ENCODE measurements around the gene DLG2. TPM values are rescaled to one million over a fixed set of nuclear protein-coding genes. Genes with fewer than 3 reads are reported as not detected.
"Not testable (repeated sequence)": the region's sequence is repeated elsewhere in the genome, so short reads cannot be mapped to it uniquely, and the experiment has no call there.

Gene DLG2
- polyA plus RNA-seq, 4 donors: 6.8 to 14.7 (median 13.2) TPM

DNA sequence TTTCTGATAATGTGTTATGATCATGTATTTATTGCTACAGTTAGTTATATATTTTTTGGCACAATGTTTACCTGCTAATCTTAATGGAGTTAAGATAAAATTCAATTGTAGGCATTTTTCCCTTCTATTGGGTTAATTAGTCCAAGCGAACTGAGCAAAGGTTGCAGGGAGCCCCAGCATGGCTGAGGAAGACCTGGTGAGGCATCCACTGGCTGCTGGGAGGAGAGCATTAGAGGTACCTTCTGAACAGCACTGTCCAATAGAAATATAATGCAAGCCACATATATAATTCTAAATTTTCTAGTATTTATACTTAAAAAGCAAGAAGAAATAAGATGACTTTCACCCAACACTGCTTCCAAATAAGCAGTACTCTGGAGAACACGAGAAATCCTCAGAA, 19.9 kb upstream of the DLG2 start:
- DNase-seq (ENCODE audit: low read depth in 4 of 4, low spot score in 3 of 4): no peak

DNA sequence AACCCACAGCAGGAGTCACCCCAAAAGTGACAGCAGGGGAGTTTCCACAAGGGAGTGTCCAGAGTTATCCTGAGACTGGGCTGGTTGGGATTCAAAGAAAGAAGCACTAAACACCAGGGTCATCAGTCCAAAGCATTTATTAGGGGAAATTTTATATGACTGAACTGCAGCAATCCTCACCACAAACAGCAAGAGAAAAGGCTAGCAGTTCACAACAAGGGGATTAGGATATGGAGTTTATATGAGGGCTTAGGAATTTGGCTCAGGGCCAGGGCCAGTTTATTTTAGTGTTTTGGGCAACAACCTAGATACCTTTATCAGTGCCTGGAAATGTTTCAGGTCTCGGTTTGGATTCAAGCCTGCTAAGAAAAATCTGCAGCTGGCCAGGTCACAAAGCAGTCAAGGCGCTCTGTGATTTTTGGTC, 16.1 kb upstream of the DLG2 start:
- DNase-seq (ENCODE audit: low read depth in 4 of 4, low spot score in 3 of 4): no peak

DNA sequence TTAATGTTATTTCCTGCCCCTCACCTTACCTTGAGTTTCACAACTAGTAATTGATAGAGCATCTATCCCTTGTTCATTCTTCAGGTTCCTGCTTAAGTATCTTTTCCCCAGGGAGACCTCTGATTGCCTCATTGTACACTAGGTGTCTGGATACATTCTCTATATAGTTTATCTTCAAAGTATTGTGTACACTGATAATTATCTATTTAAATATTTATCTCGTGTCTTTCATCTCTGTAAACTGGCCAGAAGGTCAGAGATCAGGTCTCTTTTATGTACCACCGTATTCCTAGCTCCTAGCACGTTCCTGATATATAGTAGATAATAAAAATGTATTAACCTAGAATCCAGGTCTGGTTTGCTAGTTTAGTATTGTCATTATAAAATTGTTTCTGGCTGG, 7.6 kb upstream of the DLG2 start:
- DNase-seq (ENCODE audit: low read depth in 4 of 4, low spot score in 3 of 4): no peak

DNA sequence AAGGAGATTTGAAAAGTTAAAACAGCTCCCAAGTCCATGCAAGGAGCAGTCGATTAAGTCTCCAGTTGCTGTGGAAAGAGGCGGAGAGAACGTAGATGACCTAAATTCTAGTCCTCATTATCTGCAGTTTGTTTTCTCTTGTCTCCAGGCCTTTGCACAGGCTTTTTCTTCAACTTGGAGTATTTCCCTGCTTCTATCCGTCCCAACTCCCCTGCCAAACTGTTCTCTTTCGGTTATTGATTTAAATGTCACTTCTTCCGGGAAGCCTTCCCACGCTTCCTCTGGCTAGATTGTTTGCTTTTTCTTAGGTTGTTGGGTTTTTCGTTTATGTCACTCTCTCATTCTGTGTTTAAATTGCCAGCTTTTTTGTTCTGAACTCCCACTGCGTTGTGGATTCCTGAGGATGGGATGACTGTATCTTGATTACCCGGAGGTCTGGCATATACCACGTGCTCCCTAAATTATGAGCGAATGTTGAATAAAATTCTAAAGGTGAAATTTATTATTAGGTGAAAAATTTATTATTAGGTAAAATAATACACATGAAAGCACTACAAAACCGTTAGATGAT, 1.7 kb upstream of the DLG2 start:
- DNase-seq (ENCODE audit: low read depth in 4 of 4, low spot score in 3 of 4): no peak

DNA sequence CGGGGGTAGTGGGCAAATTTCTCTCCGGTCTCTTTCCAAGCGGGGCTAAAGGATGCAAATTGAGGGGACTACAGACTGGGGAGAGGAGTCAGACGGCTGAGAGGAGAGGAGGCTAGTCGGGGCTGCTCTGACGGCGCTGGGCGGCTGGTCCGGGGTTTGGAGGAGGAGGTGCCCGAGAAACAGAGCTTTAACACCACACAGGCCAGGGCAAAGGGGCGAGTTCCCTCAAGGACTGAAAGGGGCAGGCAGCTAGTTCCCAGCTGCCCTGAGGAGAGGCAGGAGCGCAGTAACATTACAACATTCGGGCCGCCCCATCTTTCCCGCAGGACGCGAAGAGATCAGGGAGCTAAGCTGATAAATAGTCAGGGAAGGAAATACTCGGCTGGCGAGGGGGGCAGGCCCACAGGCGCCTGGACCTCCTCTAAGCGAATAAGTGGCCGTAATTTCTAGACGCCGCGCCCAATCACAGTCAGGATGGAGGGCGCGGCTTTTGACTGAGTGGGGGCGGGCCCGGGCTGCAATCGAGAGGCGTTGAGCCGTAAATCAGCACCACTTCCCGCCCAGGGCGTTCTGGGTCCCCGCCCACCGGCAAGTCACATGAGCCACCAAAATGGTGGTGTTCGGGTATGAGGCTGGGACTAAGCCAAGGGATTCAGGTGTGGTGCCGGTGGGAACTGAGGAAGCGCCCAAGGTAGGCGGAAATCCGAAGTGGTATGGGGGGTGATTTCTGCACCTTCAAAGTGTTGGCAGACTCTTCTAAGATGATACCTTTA, 1.0 kb upstream of the DLG2 start, which contains the start of gene TMEM126B:
Gene TMEM126B (plus strand): TSS at position 596 of the 773 bp plus-strand sequence. CDS start 15 bp downstream, at position 611.
- DNase-seq (ENCODE audit: low read depth in 4 of 4, low spot score in 3 of 4): peak; percentile 89 to 95 (median 94)

DNA sequence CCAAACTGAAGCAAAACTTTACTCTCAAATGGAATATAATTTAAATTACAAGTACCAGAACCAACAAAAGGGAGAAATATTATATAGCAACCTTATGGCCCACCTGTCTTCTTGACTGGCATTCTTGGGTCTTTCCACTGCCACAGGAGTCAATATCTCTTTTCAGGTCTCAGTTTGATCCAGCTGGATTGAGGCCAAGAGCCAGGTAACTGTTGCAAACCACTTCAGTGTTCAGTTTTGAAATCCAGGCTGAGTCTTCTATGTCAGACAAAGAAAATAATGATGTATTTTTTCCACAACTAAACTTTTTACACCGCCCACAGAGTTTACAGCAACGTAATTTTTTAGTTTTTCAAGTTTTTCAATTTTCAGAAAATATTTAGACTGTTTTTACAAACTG, 648 bp downstream of the DLG2 start:
- no peak for DNase-seq (ENCODE audit: low read depth in 4 of 4, low spot score in 3 of 4)

DNA sequence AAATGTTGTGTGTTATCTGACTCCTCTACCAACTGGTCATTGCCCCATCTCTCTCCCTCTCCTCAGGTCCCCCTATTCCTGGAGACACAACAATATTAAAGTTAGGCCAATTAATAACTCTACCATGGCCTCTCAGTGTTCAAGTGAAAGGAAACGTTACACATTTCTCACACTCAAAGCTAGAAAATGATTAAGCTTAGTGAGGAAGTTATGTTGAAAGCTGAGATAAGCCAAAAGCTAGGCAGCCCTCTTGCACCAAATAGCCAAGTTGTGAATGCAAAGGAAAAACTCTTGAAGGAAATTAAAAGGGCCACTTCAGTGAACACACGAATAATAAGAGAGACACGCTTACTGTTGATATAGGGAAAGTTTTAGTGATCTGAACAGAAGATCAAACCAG, 6.9 kb downstream of the DLG2 start:
- DNase-seq (ENCODE audit: low read depth in 4 of 4, low spot score in 3 of 4): no peak

DNA sequence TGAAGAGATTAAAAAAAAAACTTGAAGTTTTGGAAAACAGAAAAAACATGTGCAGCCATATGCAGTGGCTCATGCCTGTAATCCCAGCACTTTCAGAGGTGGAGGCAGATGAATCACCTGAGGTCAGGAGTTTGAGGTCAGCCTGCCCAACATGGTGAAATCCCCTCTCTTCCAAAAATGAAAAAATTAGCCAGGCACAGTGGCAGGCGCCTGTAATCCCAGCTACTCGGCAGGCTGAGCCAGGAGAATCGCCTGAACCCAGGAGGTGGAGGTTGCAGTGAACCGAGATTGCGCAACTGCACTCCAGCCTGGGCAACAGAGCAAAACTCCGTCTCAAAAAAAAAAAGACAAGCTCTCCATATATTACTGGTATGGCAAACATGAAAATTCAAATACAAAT, 7.6 kb downstream of the DLG2 start:
- DNase-seq (ENCODE audit: low read depth in 4 of 4, low spot score in 3 of 4): no peak

DNA sequence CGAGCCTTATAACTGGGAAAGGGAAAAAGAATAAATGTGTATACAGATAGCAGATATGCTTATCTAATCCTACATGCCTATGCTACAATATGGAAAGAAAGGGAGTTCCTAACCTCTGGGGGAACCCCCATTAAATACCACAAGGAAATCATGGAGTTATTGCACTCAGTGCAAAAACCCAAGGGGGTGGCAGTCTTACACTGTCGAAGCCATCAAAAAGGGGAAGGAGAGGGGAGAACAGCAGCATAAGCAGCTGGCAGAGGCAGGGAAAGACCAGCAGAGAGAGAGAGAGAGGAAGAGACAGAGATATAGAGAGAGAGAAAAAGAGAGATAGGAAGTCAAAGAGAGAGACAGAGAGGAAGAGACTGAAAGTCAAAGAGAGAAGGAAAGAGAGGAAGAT, 15.5 kb downstream of the DLG2 start:
- DNase-seq (ENCODE audit: low read depth in 4 of 4, low spot score in 3 of 4): not testable (repeated sequence)

DNA sequence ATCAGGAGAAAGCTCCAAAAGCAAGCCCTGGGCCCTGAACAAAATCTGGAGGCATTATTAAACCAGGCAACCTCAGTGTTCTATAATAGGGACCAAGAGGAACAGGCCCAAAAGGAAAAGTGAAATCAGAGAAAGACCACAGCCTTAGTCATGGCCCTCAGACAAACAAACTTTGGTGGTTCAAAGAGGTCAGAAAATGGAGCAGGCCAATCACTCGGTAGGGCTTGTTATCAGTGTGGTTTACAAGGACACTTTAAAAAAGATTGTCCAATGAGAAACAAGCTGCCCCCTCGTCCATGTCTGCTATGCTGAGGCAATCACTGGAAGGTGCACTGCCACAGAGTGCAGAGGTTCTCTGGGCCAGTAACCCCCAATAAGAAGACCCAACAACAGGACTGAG, 17.9 kb downstream of the DLG2 start:
- not testable (repeated sequence) for DNase-seq (ENCODE audit: low read depth in 4 of 4, low spot score in 3 of 4)

DNA sequence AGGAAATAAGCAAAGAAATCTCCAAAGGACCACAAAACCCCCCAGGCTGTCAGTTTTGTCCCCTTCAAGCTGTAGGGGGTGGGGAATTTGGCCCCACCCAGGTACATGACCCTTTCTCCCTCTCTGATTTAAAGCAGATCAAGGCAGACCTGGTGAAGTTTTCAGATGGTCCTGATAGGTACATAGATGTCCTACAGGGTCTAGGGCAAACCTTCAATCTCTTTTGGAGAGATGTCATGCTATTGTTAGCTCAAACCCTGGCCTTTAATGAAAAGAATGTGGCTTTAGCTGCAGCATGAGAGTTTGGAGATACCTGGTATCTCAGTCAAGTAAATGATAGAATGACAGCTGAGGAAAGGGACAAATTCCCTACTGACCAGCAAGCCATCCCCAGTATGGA, 18.5 kb downstream of the DLG2 start:
- not testable (repeated sequence) for DNase-seq (ENCODE audit: low read depth in 4 of 4, low spot score in 3 of 4)

DNA sequence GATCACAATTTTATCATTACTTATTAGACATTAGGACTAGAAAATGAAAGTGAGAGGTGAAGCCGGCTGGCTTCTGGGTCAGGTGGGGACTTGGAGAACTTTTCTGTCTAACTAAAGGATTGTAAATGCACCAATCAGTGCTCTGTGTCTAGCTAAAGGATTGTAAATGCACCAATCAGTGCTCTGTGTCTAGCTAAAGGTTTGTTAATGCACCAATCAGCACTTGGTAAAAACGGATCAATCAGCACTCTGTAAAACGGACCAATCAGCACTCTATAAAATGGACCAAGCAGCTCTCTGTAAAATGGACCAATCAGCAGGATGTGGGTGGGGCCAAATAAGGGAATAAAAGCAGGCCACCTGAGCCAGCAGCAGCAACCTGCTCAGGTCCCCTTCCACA, 20.9 kb downstream of the DLG2 start:
- DNase-seq (ENCODE audit: low read depth in 4 of 4, low spot score in 3 of 4): not testable (repeated sequence)

DNA sequence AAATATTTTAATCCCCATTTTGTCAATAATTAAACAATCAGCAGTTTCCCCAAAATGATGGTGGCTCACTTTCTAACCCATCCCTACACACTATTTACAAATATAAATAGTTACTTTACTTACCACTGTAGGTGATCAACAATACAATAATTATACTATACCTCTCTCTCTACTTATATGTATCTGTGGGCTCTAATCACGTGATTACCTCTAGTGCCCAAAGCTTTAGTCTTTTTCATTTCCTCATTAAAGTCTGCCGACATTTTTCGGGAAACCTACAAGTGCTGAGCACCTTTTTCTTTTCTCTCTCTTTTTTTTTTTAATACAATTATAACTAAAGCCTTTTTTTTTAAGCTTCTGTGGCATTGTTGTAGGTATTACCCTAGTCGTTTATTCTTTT, 23.9 kb downstream of the DLG2 start:
- no peak for DNase-seq (ENCODE audit: low read depth in 4 of 4, low spot score in 3 of 4)

DNA sequence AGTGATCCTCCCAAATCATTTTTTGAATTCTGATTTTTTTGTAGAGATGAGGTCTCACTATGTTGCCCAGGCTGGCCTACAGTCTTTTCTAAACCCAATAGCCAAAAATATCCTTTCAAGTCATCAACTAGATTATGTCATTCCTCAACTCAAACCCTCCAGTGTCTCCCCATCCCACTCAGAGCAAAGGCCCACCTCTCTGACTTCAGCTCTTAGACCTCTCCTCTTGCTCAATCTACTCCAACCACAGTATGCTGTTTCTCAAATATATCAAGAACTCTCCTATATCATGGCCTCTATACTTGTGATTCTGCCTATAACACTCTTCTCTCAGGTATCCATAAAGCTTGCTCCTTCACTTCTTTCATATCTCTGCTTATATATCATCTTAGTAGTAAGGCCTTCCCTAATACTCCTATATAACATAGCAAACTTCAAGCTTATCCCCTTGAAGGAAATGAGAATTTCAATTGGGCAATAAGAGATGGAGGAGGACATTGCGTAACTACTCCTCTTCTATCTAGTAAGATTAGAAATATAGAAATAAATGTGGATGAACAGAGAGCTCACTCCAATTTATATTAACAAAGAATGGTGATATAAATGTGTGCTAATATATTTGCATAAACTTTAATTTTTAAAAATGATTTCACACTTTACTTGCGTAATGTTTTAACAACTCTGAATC, 24.5 kb downstream of the DLG2 start:
- no peak for DNase-seq (ENCODE audit: low read depth in 4 of 4, low spot score in 3 of 4)

DNA sequence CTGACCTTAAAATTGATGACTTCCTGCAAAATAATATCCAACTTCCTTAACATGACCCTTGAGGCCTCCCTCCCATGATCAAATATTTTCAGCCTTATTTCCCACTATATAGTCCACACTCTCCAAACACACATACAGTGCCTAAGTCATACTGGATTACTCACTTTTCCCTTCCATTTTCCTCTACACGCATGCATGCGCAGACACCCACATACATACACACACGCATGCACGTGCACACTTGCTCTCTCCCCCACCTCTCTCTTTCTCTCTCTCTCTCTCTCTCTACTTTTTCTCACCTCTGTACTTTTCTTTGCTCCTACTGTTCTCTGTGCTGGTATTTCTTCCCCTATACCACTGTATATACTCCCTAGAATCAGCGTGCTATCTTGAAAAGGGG, 28.1 kb downstream of the DLG2 start:
- DNase-seq (ENCODE audit: low read depth in 4 of 4, low spot score in 3 of 4): no peak

DNA sequence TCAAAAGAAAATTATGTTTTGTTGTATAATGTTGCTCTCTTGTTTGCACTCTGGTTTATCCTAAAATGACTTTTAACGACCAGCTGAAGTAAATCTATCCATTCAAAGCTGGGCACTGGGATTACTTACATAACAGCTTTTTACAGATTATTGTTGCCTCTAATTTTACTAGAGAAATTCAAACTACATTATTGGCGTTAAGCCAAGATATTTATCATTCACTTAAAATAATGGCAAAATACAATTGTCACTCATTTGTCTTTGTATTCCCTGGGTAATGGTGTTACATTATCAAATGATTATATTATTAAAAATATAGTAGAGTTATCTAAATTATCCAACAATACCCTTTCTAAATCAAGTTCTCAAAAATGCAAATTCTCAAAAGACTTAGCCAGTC, 30.3 kb downstream of the DLG2 start:
- no peak for DNase-seq (ENCODE audit: low read depth in 4 of 4, low spot score in 3 of 4)

DNA sequence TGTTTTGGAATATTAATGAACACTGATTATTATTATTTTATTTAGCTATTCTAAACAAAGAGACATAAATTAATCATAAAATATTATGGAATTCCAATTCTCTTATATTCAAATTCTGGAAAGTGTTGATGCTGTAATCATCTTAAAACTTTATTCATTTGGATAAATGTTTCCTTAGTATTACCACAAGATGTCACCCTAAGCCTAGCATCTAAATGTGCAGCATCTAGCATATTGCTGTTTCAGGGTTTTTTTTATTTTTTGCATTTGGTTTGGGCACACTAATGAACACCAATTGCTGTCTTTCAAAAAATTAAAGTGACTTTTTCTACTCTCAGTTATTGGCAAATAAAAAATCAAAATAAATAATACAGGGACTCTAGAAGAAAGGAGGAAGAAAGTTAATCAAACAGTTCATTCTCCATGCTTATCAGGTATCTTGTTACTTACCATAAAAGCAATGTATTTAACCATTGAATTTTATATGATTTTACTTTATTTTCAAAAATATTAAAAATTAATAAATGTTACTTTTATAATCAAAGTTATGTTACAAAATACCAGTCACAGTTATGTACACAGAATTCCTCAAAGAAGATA, 31.8 kb downstream of the DLG2 start:
- peak in 1 of 4 donors; percentile 47 for DNase-seq (ENCODE audit: low read depth in 4 of 4, low spot score in 3 of 4)

DNA sequence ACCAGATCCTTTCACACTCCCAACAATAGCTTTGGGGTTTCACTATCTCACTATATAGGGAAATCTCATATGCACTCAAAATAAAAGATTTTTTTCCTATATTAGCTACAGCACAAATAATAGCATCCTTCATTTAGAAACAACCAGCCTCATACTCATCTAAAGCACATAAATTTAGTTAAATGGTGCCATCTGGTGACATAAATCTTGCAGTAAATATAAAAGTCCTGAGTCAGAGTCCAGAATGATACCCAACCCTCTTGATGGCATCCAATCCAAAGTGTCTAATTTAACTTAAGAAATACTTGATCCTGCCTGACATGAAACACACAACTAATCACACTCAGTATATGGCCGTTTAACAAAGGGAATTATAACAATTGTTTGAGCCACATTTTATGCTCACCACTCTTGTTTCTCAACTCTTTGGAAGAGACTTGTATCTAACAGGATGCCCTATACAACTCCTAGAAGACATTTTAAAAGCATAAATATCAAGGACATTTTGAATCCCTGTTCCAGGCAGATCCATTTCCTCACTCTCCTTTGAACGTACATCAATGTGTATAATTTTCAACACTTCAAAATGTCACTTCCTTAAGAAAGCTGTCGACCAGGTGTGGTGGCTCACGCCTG, 36.2 kb downstream of the DLG2 start:
- DNase-seq (ENCODE audit: low read depth in 4 of 4, low spot score in 3 of 4): no peak

DNA sequence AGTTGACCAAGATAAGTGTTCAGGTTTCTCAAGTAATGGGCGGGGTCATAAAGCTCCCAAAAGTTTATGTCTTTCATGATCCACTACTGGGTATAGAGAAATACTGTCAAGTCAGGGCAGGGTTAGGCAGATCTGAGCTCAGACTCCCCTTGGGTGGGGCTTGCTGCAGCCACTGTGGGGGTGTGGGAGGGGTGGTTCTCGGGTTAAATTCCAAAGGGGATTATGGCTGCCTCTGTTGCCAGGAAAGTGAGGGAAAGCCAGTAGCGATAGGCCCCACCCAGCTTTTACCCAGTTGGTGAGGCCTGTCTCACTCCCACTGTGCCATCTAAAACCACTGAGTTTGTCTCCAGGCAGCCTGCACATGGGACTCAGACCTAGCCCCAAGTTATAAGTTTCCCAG, 37.8 kb downstream of the DLG2 start:
- DNase-seq (ENCODE audit: low read depth in 4 of 4, low spot score in 3 of 4): no peak

DNA sequence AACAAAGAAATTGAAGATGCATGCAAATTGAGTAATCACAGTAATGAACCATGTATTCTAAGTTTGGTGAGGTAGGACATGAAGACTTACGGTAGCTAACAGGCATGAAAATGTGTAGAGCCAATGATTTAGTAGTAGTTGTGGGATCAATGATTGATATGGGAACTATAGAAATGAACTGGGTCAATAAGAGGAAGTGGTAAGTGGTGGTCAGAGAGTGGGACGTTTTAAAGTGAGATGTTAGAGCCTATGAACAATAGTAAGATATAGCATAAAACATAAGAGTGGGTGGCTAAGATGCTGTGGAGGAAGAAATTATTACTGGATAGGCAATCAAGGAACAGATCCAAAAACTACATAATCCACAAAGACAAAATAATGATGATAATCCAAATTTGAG, 45.0 kb downstream of the DLG2 start:
- no peak for DNase-seq (ENCODE audit: low read depth in 4 of 4, low spot score in 3 of 4)

DNA sequence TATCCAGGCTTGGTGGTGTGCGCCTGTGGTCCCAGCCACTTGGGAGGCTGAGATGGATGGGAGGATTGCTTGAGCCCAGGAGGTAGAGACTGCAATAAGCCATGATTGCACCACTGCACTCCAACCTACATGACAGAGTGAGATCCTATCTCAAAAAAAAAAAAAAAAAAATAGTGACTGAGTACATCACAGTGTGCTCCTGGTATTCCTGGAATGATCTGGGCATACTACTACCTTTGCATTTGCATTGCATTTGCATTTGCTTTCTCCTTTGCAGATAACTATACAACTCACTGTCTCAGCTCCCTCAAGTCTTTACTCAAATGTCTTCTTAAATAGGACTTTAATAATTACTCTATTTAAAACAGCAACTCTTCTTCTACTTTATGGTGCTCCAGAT, 51.8 kb downstream of the DLG2 start:
- DNase-seq (ENCODE audit: low read depth in 4 of 4, low spot score in 3 of 4): no peak
